Fibroblast of skin of right biceps (primary cell): ENCODE measurements around the gene TMEM164.

Experiments
- DNase-seq: peaks from one replicate; pipeline ENCODE4 v3.0.0-alpha.2; 2013

TMEM164 gene

DNA sequence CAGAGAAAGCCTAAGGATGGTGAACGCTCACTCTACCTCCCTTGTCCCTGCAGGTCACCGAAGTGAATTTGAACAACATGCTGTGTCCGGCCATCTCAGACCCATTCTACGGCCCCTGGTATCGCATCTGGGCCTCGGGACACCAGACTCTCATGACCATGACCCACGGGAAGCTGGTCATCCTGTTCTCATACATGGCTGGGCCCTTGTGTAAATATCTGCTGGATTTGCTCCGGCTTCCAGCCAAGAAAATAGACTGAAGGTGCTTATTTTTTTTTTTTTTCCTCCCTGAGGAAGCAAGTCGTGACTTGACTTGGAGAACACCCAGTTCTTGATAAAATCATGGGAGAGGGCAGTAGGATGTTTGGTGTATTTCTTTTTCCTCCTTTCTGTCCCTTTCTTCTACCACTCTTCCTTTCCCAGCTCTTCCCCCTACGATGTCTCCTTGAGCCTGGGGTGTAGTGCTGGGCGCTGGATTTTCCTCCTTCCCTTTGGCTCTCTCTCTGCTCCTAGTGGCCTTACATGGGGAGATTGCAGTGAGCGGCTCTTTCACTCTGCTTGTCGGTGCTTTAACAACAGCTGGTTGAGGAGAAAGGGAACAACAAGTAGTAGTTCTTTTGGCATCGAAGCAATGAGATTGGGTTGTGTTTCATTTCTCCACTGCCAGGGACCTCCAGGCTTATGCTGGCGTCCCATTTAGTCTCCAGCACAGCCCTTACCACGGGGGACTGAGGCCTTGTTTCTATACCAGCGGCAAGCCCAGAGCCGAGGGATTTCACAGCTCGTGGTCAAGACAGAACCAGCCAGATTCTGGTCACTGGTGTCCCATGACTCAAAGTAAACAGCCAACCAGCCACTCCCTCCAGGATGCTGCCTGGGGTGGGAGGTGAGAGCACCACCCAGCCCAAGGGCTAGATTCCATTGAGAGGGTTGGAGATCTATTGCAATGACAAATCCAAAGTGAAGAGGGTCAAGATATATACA is 170.6 kb downstream of the TMEM164 start:
- DNase-seq = no peak

DNA sequence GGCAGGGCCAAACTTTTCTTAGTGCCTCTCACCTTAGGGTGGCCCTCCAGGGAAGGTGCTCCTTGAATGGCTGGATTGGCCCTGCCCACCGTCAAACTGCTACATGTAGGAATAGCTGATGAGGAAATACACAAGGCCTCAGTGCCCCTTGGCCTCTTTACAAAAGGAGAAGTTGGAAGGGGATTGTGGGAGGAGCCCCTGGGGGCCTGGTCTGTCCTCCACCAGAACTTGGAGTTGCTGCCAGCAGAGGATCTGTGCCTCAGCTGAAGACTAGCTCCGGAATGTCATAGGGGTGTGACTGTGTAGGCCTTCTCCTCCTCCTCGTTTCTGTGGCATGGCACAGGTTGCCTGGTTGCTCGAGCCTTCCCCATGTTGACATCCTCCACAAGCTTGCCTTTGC is 172.2 kb downstream of the TMEM164 start:
- DNase-seq = no peak

DNA sequence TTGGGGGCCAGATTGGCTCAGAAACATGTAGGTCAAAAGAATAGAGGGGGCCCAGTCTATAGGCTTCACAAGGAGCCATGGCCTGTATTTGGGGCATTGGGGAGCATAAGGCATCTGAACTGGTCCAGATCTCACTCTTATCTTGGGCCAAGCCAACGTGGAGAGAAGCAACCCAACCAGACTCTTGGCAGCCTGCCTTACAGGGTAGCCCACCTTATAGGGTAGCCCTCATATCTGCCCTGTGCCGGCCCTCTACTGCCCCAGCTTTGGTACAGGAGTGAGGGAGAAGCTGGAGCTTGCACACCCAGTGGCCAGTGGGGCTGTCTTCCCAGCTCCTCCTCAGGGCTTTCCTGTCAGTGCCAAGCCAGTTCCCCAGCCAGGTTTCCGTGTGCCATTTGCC is 172.8 kb downstream of the TMEM164 start:
- DNase-seq = no peak

DNA sequence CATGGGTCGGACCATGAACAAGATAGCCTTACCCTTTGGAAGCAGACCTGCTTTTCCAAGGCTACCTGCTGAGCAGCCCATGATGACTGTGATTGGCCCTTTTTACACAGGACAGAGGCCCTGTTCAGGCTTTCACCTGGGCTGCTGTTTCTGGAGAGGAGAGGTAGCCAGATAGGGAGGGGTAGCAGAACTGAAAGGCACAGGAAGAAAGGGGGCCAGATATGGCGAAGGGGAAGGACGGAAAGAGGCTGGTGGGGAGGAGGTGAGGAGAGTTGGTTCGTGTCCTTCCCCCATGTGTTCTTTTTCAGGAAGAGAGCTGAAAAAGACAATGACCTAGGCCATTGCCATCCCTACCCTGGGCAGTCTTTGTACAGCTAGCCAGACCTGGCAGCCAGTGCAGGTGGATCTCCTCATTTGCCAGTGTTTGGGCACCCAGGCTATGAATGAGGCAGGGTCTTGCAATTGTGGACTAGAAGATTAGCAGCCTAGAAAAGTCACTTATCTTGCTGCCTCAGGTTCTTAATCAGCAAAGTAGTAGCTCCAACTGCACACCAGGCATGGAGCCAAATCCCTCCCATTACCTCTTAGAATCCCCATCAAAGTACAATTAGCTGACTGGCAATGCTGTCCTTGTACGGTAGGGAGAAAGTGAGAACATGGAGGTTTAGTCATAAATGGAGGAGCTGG is 175.4 kb downstream of the TMEM164 start:
- DNase-seq = no peak

DNA sequence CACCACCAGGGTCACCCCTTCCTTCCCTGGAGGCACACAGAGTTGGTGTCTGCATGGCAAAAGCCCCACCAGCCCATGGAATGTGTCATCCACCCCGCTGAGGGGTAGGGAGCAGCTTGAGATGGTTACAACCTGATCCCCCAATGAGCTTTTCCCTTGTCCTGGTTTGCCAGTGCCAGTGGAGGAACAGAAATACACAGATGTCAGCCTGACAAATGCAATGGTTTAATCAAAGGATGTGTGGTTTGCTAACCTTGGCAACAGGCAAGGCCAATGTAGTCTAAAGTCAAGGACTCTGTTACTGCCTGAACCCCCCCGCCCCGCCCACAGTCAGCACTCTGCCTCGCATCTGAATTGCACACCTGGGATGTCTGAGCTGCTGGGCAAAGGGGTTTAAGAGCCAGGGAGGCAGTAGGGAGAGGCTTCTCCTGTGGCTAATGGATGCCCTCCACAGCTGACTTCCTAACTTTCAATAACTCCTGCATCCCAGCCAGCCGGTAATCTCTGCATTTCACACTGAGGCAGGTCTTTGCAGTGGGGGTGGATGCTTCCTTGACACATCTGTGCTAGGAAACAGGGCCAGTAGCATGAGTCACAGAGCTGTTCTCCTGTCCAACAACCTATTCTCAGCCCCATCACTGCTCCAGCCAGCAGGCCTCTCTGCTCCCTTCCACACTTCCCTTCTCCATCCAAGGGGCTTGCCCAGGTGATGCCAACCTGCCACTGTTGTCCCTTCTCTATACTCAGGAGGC is 177.4 kb downstream of the TMEM164 start:
- peak; percentile 78 for DNase-seq

DNA sequence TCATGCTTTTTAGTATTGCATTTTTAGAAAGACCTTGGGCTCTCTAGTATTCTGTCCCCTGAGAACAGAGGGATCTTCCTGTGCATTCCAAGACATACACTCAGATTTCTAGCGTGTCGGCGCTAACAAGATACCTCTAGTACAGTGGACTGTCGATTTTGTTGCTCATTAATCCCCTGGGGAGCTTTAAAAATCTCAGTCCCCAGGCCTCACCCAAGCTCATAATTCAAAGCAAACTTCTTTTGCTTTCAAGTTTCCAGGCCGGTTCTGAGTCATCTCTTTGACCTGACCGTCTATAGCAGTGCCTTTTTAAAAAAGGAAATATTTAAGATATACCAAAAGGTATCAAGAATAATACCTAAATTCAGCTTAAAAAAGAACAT is 178.0 kb downstream of the TMEM164 start:
- peak; percentile 85 for DNase-seq

DNA sequence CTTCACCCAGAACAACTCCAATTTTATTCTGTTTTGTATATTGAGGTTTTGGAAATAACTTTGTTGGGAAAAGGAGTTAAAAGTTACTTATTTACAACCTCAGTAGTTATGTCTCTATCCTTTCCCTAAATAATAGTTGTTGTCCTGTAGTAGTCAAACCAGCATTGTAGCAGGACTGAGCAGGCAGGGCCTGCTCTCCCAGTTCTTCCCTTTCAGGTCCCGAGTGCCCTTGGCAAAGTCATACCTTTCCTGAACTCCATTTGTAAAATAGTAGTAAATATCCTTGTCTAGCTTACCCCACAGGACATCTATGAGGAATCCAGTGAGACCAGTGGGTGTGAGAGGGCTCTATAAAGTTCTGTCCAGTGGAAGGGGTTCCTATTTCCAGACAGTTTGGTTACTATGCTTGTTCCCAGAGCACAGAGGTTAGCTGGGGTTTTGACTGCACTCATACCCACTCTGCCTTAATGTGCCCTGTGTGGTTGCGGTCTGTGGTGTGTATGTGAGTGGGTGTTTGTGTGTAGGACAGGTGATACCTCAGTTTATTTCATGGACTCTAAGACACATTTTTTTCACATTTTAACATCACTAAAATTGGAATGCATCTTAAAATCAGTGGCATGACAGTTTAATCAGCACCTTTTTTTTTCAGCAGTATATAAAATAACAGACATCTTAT is 178.7 kb downstream of the TMEM164 start:
- DNase-seq = no peak

DNA sequence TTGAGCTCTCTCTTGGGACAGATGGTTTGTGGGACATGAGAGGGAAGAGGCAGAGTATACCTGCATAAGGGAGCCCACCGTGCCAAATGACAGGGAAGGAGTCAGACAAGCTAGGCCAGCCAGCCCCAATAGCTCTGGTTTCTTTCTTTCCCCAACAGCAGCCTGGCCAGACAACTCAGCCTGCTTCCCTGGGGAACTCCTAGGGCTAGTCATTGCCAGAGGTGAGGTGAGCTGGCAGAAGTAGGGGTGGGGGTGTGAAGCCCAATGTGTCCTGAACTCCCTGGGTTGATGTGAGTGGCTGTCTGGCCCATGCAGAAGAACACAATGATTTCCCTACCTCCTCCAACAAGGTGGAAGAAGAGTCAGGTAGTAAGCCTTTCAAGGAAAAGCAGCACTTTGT is 179.4 kb downstream of the TMEM164 start:
- peak; percentile 38 for DNase-seq

DNA sequence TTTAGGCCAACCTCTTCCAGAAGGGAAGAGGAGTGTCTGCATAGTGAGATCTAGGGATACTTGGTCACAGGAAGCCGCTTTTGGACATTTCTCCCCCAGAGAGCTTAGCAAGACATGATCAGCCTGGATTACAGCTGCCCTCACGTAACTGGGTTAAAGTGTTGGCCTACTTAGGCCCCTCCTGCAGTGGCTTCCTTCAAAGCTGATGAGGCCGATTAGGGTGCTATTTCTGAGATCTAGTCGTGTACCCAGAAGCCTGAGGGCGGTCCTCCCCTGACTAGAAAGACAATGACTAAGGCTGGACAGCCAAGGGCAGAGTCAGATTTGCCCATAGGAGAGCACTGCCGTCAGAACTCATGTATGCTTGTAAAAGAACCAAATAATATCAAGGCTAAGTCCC is 180.0 kb downstream of the TMEM164 start:
- DNase-seq = no peak

DNA sequence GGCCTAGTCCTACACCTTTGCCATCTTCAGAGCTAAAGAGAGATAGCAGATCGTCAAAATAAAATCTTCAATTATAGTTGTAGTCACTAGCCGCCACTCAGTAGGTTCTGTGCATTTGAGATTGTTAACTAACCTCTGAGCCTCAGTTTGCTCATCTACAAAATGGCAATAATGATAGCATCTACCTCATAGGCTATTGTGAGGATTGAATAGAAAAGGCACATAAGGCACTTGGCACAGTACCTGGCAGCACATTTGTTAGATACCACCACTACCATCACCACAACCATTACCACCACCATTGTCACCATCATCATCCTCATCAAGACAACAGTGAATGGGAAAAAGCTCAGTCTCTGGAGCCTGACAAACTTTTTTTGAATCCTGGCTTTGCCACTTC is 180.4 kb downstream of the TMEM164 start:
- no peak for DNase-seq

DNA sequence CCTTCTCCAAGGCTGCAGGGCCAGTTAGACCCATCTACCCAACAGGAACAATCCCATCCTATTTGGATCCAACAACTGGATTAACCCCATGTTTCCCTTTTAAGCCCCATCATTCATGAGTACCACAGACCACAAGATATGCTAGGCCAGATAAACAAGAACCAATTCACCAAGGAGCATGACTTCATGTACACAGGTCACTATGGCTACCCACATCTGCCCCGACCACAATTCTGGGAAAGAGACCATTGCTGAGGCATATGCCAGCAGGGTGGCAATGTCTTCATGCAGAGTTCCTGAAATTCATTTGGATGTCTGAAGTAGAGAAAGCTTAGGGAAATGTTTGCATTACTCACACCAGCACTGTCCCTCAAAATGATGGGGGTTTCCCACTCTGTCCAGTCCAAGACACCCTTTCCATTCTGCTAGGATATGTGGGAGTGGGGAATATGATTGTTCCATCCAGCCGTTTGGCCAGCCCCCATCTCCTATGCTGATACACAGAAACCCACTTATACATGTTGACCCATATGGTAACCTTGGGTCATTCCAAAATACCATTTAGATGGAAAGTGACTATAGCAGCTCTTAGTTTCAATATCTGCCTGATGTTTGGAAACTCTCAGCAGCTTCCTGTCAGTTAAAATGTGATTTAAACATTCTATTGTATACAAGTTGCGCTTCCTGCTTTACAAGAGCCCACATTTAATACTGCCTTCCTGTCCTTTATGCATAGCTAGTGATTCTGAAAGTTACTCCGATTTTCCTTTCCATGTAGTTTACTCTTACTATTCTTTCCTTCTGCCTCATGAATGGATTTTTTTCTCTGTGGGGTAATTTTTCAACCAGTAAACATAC is 186.0 kb downstream of the TMEM164 start:
- no peak for DNase-seq

DNA sequence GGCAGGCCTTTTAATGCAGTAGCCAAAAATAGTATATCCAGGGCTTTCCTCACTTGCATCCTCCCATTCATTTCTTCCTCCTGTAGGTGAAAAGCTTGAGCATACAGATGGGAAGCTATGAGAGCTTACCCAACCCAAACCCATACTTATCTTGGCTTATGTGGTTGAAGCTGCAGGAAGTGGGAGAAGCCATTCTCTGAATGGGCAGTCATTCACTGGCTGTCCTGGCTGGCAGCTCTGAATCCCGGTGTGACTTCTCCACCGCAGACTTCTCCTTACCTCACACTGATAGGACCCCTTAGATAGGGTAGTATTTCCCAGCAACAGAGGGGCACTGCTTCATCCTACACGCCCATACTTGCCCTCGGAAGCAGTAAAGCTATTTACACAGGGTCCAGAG is 189.6 kb downstream of the TMEM164 start:
- no peak for DNase-seq

DNA sequence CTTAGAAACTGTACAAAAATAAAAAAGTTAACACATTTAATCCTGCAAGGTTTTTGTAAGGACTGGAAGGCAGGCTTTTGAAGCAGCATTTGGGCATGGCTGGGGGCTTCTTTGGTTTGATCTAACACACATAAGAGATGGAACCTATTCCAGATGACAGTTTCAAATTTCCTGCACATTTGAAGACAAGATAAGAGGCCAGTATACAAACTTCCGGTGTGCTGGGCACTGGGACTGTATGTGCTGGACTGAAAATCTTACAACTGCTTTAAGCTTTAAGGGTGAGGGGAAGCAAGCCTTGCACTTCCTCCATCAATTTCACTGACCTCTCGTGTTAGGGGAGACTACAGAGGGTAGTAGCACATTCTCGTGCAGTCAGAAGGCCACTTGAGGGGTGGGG is 192.1 kb downstream of the TMEM164 start:
- no peak for DNase-seq

DNA sequence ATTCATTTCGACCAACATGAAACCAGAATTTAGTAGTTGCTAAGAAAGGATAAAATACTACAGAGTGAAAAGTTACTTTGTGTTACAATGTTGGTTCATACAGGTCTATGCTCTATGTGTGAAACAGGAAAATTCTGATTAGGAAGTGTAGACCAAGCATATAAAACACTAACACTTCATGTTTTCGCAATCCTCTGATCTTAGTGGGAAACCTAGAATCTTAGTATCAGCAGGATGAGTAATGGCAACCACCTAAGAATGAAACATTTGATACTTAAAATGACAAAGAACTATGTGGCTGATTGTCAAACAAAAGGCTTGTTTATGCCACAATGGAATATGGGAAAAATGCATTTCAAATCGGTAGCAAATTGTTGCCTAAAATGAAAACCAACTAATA is 198.9 kb downstream of the TMEM164 start:
- no peak for DNase-seq

DNA sequence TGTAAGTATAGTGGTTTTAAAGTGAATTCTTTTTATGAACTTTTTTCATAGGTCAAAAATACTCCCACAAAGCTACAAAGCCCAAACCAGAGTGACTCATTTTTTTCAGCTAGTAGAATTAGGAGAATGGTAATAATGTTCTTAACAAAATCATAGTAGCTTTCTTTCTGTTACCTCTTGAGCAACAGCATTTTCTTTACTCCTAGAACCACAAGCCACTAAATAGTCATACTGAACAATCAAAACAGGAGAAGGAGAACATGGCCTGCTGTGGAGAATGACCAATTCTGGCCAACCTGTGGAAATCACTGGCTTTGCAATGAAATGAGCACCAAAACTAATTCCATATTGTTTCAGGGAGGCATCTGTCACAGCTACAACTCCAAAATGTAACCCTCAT is 202.1 kb downstream of the TMEM164 start:
- DNase-seq = peak; percentile 79

DNA sequence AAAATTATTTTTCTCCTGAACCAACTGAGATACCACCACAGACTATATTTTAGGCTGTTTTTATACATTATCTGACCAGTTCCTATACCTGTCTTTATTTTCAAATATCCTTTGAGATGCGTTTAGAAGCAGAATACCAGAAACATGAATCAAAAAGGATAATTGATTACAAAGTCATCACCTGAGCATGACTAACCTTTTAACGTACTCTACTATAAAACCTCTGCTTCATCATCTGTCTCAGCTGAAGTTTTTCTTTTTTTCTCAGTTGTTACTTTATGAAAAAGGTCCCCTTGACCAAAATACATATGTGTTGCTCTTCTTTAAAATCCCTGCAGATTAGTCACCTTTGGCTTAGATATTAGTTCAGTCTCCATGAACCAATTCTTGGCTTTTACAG is 205.2 kb downstream of the TMEM164 start:
- peak; percentile 5 for DNase-seq

DNA sequence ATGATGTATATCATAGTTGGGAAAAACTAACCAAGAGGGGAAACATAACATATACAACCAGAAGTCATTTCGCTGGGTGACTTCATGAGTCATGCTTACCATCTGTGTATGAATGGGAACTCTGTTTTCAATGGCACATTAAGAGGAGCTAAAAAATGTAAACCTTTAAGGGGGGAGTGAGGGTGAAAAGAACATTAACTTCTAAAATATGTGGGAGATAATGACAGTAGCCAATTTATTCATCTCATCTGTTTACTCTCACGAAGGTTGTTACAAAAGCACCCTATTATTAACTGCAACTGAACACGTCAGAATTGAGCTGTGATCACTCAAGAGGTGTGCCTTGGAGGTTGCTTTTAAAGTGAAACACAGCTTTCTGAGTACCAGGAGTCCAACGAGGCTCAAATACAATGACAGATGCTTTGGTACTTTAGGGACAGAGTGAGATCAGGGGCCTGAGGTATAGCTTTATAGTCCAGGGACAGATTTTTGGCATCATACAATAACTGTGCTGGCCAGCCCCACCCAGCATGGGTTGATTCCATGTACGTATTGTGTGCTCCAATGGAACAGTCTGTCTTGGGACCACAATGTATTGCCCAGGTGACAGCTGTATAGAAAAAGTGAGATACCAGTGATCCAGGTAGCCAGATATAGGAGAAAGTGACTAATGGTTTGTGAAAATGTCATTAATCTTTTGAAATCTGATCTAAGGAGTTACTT is 207.7 kb downstream of the TMEM164 start:
- peak; percentile 90 for DNase-seq

DNA sequence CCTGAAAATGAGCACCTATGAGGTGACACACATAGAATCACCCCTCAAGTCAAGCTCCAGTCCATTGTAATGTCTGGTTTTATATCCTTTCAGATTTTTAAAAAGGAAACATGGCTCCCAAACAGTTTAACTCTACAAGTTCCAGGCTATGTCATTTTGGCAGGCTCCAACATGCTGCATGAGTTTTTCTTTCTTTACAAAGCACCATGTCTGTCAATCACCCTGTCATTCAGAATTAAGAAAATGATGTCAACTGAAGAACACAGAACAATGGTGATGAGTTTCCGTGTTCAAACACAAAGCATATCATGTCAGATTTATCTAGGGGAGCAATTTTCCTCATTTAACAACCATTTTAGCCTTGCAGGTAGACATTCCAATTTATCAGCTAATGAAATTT is 208.4 kb downstream of the TMEM164 start:
- DNase-seq = no peak

DNA sequence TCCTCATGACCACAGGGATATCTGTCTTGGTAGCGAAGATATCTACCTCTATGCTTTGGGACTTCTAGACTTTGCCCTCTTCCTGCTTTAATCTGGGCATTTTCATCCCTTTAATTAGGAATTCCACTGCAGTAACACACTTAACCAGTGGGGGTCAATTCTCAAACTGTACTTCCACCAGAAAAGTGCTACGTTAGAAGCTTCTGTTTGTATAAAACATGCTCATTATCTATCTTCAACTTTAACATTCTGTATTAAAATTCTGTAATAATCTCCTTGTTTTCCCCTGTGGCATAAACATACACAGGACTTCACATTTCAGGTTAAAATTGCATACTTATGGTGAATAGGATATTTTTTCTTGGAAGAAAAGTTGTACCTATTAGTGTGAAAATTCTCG is 209.4 kb downstream of the TMEM164 start:
- no peak for DNase-seq

DNA sequence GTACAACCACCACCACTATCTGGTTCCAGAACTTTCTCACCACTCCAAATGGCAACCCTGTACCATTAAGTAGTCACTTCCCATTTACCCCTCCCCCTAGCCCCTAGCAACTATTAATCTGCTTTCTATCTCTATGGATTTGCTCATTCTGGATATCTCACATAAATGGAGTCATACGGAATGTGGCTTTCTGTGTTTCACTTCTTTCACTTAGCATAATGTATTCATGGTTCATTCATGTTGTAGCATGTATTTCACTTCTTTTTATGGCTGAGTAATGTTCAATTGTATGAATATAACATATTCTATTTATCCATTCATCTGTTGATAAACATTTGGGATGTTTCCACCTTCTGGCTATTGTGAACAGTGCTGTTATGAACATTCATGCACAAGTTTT is 210.3 kb downstream of the TMEM164 start:
- no peak for DNase-seq

DNA sequence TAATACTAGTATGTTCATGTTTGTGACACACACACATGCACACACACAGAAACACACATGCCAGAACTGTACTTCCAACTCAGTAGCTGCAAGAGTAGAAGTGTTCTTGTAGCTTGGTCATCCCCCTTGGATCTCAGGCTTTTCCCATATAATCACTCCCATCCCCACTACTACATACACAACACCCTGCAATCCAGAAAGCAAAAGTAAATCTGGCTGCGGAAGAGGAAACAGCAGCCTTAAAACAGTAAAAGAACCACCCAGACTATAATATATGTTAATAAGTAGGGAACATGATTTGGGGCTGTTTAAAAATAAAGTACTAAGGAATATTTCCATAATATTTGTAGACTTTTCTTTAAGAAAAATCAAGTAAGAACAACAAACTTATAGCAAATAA is 211.8 kb downstream of the TMEM164 start:
- no peak for DNase-seq
